Endothelial cell of umbilical vein (primary cell): ENCODE results near the gene HIRA. TPM values are rescaled to one million over a fixed set of nuclear protein-coding genes. Genes with fewer than 3 reads are reported as not detected.

Experiments
- BruUV-seq: library from RNA; stranded (reverse); fragments of 400-500 nt; replicated peaks from 2 replicates; lab custom pipeline; 2021; lab: Mats Ljungman, UMichigan
- CTCF ChIA-PET: fragments of 300-600, 350-600 bp; sonication (Branson Sonifier 250); formaldehyde crosslinking; loops from one replicate; lab custom pipeline; 2021; ENCODE audit warnings: antibody characterized with exemption, inconsistent platforms; lab: Charles Lee
- POLR2A ChIA-PET: fragments of 300-600, 350-600 bp; sonication (Branson Sonifier 250); formaldehyde crosslinking; loops from one replicate; lab custom pipeline; 2021; ENCODE audit warnings: antibody characterized with exemption, inconsistent platforms; lab: Charles Lee
- DNase-seq: peaks from one replicate; pipeline ENCODE4 v3.0.0-alpha.2; 2011; ENCODE audit warnings: low read depth, low spot score
- FAIRE-seq: peaks from 2 replicates; lab custom pipeline; 2011; peaks lifted over from hg19 to GRCh38; lab: Jason Lieb, UNC
- H2AFZ ChIP-seq: 2 replicates; pipeline ENCODE4 v1.6.0; 2012; ENCODE audit warnings: low read depth, low read length, control low read depth, inconsistent platforms
- H3K27ac ChIP-seq: 2 replicates; pipeline ENCODE4 v1.5.1; 2011; ENCODE audit warnings: low read depth, mild to moderate bottlenecking, control low read depth, low read length, moderate library complexity; ENCODE audit not compliant: insufficient read depth
- H3K27me3 ChIP-seq, 2 experiments: 2 replicates each; pipeline versions ENCODE4 v1.6.0 to v1.6.1; 2011; ENCODE audit warnings: low read length in 2 of 2, mixed read lengths in 1 of 2; ENCODE audit not compliant: control insufficient read depth in 2 of 2, insufficient read depth in 2 of 2
- H3K36me3 ChIP-seq, 2 experiments: 2 replicates in 1 of 2; 3 replicates in 1 of 2; pipeline ENCODE4 v1.5.1; 2011; ENCODE audit warnings: low read length in 2 of 2, mild to moderate bottlenecking in 1 of 2, moderate library complexity in 1 of 2; ENCODE audit not compliant: control insufficient read depth in 2 of 2, insufficient read depth in 2 of 2; ENCODE audit errors: extremely low read depth in 1 of 2
- H3K4me1 ChIP-seq: 3 replicates; pipeline ENCODE4 v1.5.1; 2011; ENCODE audit warnings: mild to moderate bottlenecking, low read length; ENCODE audit not compliant: control insufficient read depth, insufficient read depth; ENCODE audit errors: extremely low read depth
- H3K4me2 ChIP-seq: 2 replicates; pipeline ENCODE4 v1.6.1; 2011; ENCODE audit warnings: low read length, control low read depth, mixed read lengths; ENCODE audit not compliant: insufficient read depth
- H3K4me3 ChIP-seq, 3 experiments: fragments of 200-600 bp in 1 of 3; sonication (generic), shearing (Covaris generic) in 1 of 3; replicated peaks in 1 of 3; 2 replicates each; pipeline ENCODE4 v1.5.1; 2011 to 2016; ENCODE audit warnings: control low read depth in 3 of 3, low read length in 3 of 3, mild to moderate bottlenecking in 2 of 3, inconsistent platforms in 1 of 3, low read depth in 1 of 3, moderate library complexity in 1 of 3; ENCODE audit not compliant: insufficient read depth in 1 of 3
- H3K79me2 ChIP-seq: 2 replicates; pipeline ENCODE4 v1.6.0; 2012; ENCODE audit warnings: low read length, inconsistent platforms; ENCODE audit not compliant: control insufficient read depth, insufficient read depth
- H3K9ac ChIP-seq: replicated peaks from 2 replicates; pipeline ENCODE3; 2011; ENCODE audit warnings: low read length, control low read depth; ENCODE audit not compliant: insufficient read depth; ENCODE audit errors: extremely low read depth
- H3K9me1 ChIP-seq: replicated peaks from 3 replicates; pipeline ENCODE4 v1.6.0; 2011; ENCODE audit warnings: mild to moderate bottlenecking, low read length; ENCODE audit not compliant: control insufficient read depth, insufficient read depth; ENCODE audit errors: extremely low read depth
- H3K9me3 ChIP-seq: replicated peaks from 2 replicates; pipeline ENCODE4 v1.5.1; 2012; ENCODE audit warnings: low read length, inconsistent platforms; ENCODE audit not compliant: control insufficient read depth, insufficient read depth
- H4K20me1 ChIP-seq: replicated peaks from 2 replicates; pipeline ENCODE3; 2011; ENCODE audit warnings: mild to moderate bottlenecking, low read length; ENCODE audit not compliant: control insufficient read depth, insufficient read depth; ENCODE audit errors: extremely low read depth
- CTCF ChIP-seq, 2 donors: IDR thresholded peaks; 1 replicate in 1 of 2; 2 replicates in 1 of 2; pipeline ENCODE4 v1.5.1; 2011; ENCODE audit warnings: low read length in 2 of 2, mild to moderate bottlenecking in 2 of 2, moderate library complexity in 2 of 2, control low read depth in 1 of 2, inconsistent platforms in 1 of 2, low read depth in 1 of 2; ENCODE audit not compliant: insufficient read depth in 1 of 2; ENCODE audit errors: extremely low read depth in 1 of 2
- EZH2 ChIP-seq: IDR thresholded peaks from 2 replicates; pipeline ENCODE4 v1.6.1; 2012; ENCODE audit warnings: borderline replicate concordance, low read depth, mild to moderate bottlenecking, moderate library complexity, low read length, inconsistent platforms; ENCODE audit not compliant: severe bottlenecking
- FOS ChIP-seq: IDR thresholded peaks from 2 replicates; pipeline ENCODE4 v1.6.1; 2011; ENCODE audit warnings: mild to moderate bottlenecking, low read length, moderate library complexity, borderline replicate concordance; ENCODE audit not compliant: insufficient read depth
- GATA2 ChIP-seq: IDR thresholded peaks from 2 replicates; pipeline ENCODE4 v1.7.0; 2011; ENCODE audit warnings: low read depth, mild to moderate bottlenecking, moderate library complexity, mixed read lengths, low read length; ENCODE audit not compliant: insufficient read length, insufficient read depth
- JUN ChIP-seq: IDR thresholded peaks from 2 replicates; pipeline ENCODE4 v1.6.1; 2011; ENCODE audit warnings: borderline replicate concordance, low read depth; ENCODE audit not compliant: insufficient read length, insufficient read depth
- MAX ChIP-seq: IDR thresholded peaks from 2 replicates; pipeline ENCODE4 v1.6.1; 2011; ENCODE audit not compliant: insufficient read depth, insufficient read length
- MYC ChIP-seq: IDR thresholded peaks from one replicate; pipeline ENCODE4 v1.6.1; 2011; ENCODE audit warnings: mild to moderate bottlenecking, low read depth, low read length
- POLR2A ChIP-seq: IDR thresholded peaks from 2 replicates; pipeline ENCODE4 v1.6.1; 2012; ENCODE audit warnings: low read depth, mild to moderate bottlenecking, control low read depth, low read length
- POLR2AphosphoS5 ChIP-seq: IDR thresholded peaks from 2 replicates; pipeline ENCODE4 v1.6.1; 2012; ENCODE audit warnings: low read depth, mild to moderate bottlenecking, control low read depth, low read length, moderate library complexity; ENCODE audit not compliant: insufficient read depth
- dilution Hi-C: fragments of 300-500 bp; cut with MboI; formaldehyde crosslinking; loops from one replicate; pipeline ENCODE4 v1.15.0; 2019; ENCODE audit warnings: low sequenced_read_pairs; ENCODE audit not compliant: extremely low pct_ligation_motif_present
- intact Hi-C: fragments of 100-400 bp; cut with micrococcal nuclease; formaldehyde crosslinking; loops from one replicate; pipeline ENCODE4 v1.10.0; 2022
- polyA plus RNA-seq, 4 experiments: library from polyadenylated mRNA; depleted of rRNA in 3 of 4; stranded (reverse) in 3 of 4; unstranded in 1 of 4; fragments of >200 nt; gene quantifications; 2 replicates each; pipeline versions ENCODE4 v1.2.1 to v1.2.3, GENCODE V29; 2011 to 2012; ENCODE audit warnings: missing spikeins in 1 of 4
- total RNA-seq: library from RNA; stranded (reverse); gene quantifications from 2 replicates; pipeline ENCODE4 v1.2.3, GENCODE V29; 2021

Gene HIRA
- total and polyA plus RNA-seq, 2 donors (not counting 3 experiments of a cell fraction or from before 2014, with no cell fraction given): 17.3 to 27.7 TPM

GRCh38 chr22:19480789-19481188 lies 49.3 kb upstream of the HIRA start:
- peak overlapping the region; percentile 83 for H3K4me2 ChIP-seq
- H3K79me2 ChIP-seq: peaks cover 43% of the 10 kb centered on the region
- TF ChIP-seq POLR2A (no peak), POLR2AphosphoS5 (no peak), JUN (no peak), CTCF (IDR thresholded peaks at IDR 0.05; ENCODE audit: extremely low read depth in 1 of 2, insufficient read depth in 1 of 2, low read depth in 1 of 2, low read length in 2 of 2) (no peak), MAX (no peak), GATA2 (no peak), MYC (no peak), EZH2 (no peak), FOS (no peak)
- no peaks in the 10 kb centered on the region for H3K9me1 ChIP-seq
- H4K20me1 ChIP-seq: no peaks in the 10 kb centered on the region
- peak overlapping the region; percentile 100 for H3K27ac ChIP-seq
- intact Hi-C loops: no loop called here
- no peak overlapping the region for H2AFZ ChIP-seq
- H3K4me1 ChIP-seq: peaks cover 50% of the 10 kb centered on the region
- ChIA-PET CTCF (interaction anchor here (4.7 kb wide), 1 partner anchor 149 kb away, joined by 67 read pairs; no protein-coding TSS in a partner anchor), POLR2A (interaction anchor here (1.6 kb wide), 1 partner anchor 44 kb away, joined by 5 read pairs; the partner anchor contains the start of gene CLDN5)
- H3K9ac ChIP-seq: peak overlapping the region; percentile 70
- FAIRE-seq (no peak), DNase-seq (no peak)
- no peaks in the 10 kb centered on the region for H3K27me3 ChIP-seq
- H3K4me3 ChIP-seq: peak overlapping the region in 1 of 3 experiments; percentile 77
- no peaks in the 10 kb centered on the region for H3K9me3 ChIP-seq
- BruUV-seq: TSS peak; percentile 34
- dilution Hi-C loops: no loop called here
- no peaks in the 10 kb centered on the region for H3K36me3 ChIP-seq
